ENCODE results near the gene OR2AE1.

- TF ChIP-seq CTCF (CRISPR knock-in tag; IDR thresholded peaks at IDR 0.05) (no peak), ZSCAN29 (CRISPR knock-in tag; conservative IDR thresholded peaks at IDR 0.05) (no peak), MXI1 (IDR thresholded peaks at IDR 0.05; ENCODE audit: borderline replicate concordance, low read depth, low read length) (no peak), ZNF143 (CRISPR knock-in tag; IDR thresholded peaks at IDR 0.05) (no peak), NR3C1 (CRISPR knock-in tag; IDR thresholded peaks at IDR 0.05) (no peak), ZNF777 (CRISPR knock-in tag; IDR thresholded peaks at IDR 0.05) (no peak), PBX3 (CRISPR knock-in tag; IDR thresholded peaks at IDR 0.05; ENCODE audit: borderline replicate concordance) (no peak), STAT6 (CRISPR knock-in tag; IDR thresholded peaks at IDR 0.05; ENCODE audit: borderline replicate concordance) (no peak), TOE1 (CRISPR knock-in tag; IDR thresholded peaks at IDR 0.05) (no peak), XRCC5 (optimal IDR thresholded peaks at IDR 0.05; ENCODE audit: low read length) (no peak), POLR2A (IDR thresholded peaks at IDR 0.05; ENCODE audit: insufficient read depth in 1 of 2, low read depth in 2 of 2, low read length in 2 of 2) (no peak)
These were observed 22.0 kb upstream of the OR2AE1 start for GRCh38 chr7:99898836-99899235.
